ENCODE measurements around the gene MIPEP.

GRCh38 chr13:23763318-23763717 is 125.9 kb downstream of the MIPEP start:
- TF ChIP-seq GABPA (tag; conservative IDR thresholded peaks at IDR 0.05; ENCODE audit: low read depth) (no peak), RAD21 (CRISPR knock-in tag; conservative IDR thresholded peaks at IDR 0.05 in 1 of 2, IDR thresholded peaks at IDR 0.05 in 1 of 2) (no peak), FOXA1 (IDR thresholded peaks at IDR 0.05; ENCODE audit: borderline replicate concordance) (no peak), YY1 (IDR thresholded peaks at IDR 0.05; ENCODE audit: borderline replicate concordance in 1 of 3, control insufficient read depth in 1 of 3, extremely low read depth in 1 of 3, insufficient read depth in 3 of 3, insufficient read length in 1 of 3, insufficient replicate concordance in 2 of 3, low read depth in 1 of 3, low read length in 2 of 3) (no peak), NR2C2 (CRISPR knock-in tag; IDR thresholded peaks at IDR 0.05) (no peak), NR2C2 (tag; IDR thresholded peaks at IDR 0.05) (no peak), SMC3 (conservative IDR thresholded peaks at IDR 0.05; ENCODE audit: insufficient read depth, low read depth, low read length) (no peak)

All from K562 (cell line).